GM23248 (cell line): ENCODE data around the gene NBL1.

ENCODE experiments used
- EZH2 ChIP-seq: fragments of 200-600 bp; sonication (generic); IDR thresholded peaks from 2 replicates; pipeline ENCODE4 v1.6.1; 2018; ENCODE audit warnings: antibody characterized with exemption, mild to moderate bottlenecking; ENCODE audit not compliant: insufficient read depth, poor library complexity, severe bottlenecking
- EZH2phosphoT487 ChIP-seq: fragments of 200-600 bp; sonication (generic); IDR thresholded peaks from 2 replicates; pipeline ENCODE4 v1.6.1; 2018; ENCODE audit warnings: antibody characterized with exemption, moderate library complexity, mild to moderate bottlenecking, low read depth; ENCODE audit not compliant: insufficient read depth

- TF ChIP-seq EZH2 = no peak
- no peak for TF ChIP-seq EZH2phosphoT487
These were observed 10.3 kb downstream of the NBL1 start for GRCh38 chr1:19654386-19654785.
